Right lobe of liver (tissue), 6 donors: ENCODE results near the gene SMU1. TPM values are rescaled to one million over a fixed set of nuclear protein-coding genes. Genes with fewer than 3 reads are reported as not detected.

Experiments used
- ATAC-seq, 4 donors: fragments of 200-7000 bp; cut with Tn5 transposase; one replicate each; pipeline ENCODE4 v1.9.1; 2020; ENCODE audit warnings: mild to moderate bottlenecking in 4 of 4, moderate library complexity in 4 of 4
- DNase-seq, 3 donors: peaks; one replicate each; pipeline ENCODE4 v3.0.0-alpha.2; 2020
- H3K27ac ChIP-seq, 3 donors: fragments of 200-600 bp; one replicate each; pipeline ENCODE4 v1.8.0; 2022
- H3K27me3 ChIP-seq, 2 donors: fragments of 200-600 bp; one replicate each; pipeline ENCODE4 v1.8.0; 2022
- H3K36me3 ChIP-seq, 4 donors: fragments of 200-600 bp; sonication (generic) in 1 of 4; one replicate each; pipeline versions ENCODE4 v1.5.1 to v1.8.0; 2017 to 2022; ENCODE audit warnings: control low read depth in 1 of 4
- H3K4me1 ChIP-seq, 4 donors: fragments of 200-600 bp; sonication (generic) in 1 of 4; one replicate each; pipeline versions ENCODE4 v1.5.1 to v1.8.0; 2017 to 2022; ENCODE audit warnings: control low read depth in 1 of 4
- H3K4me3 ChIP-seq, 3 donors: fragments of 200-600 bp; one replicate each; pipeline ENCODE4 v1.8.0; 2022
- H3K9me3 ChIP-seq, 4 donors: fragments of 200-600 bp; sonication (generic) in 1 of 4; one replicate each; pipeline versions ENCODE4 v1.5.1 to v1.8.0; 2017 to 2022; ENCODE audit warnings: control low read depth in 1 of 4
- POLR2A ChIP-seq: fragments of 450-650 bp; IDR thresholded peaks from one replicate; pipeline ENCODE4 v1.6.1; 2017; ENCODE audit warnings: antibody characterized with exemption, mild to moderate bottlenecking
- WGBS: methylation state at CpG from one replicate; pipeline ENCODE4 v1.1.6; 2018; ENCODE audit warnings: low coverage, low lambda C conversion rate; ENCODE audit not compliant: insufficient coverage; ENCODE audit errors: missing lambda C conversion rate; 5-methylcytosine and 5-hydroxymethylcytosine counted together
- intact Hi-C, 2 donors: fragments of 100-400 bp; cut with DNase I; formaldehyde crosslinking; loops; one replicate each; pipeline versions ENCODE4 v1.11.2 to v1.14.1; 2022
- total RNA-seq, 6 experiments: library from RNA; depleted of rRNA in 2 of 6; stranded (reverse); fragments of >200 nt in 2 of 6; fragmentation: NEBNext Ultra II Directional in 3 of 6; extraction: Animal tissue kit (Norgen Biotek cat#: 25700) in 3 of 6; gene quantifications; one replicate each; pipeline versions ENCODE4 v1.1.0 to v1.2.4, GENCODE V29; 2016 to 2023
- TF ChIP-seq, protein P1 (sequence below), 4 donors: fragments of 200-600 bp in 3 of 4; fragments of 450-650 bp in 1 of 4; IDR thresholded peaks; one replicate each; pipeline versions ENCODE4 v1.5.1 to v1.8.0; 2016 to 2022; ENCODE audit warnings: antibody characterized with exemption in 4 of 4, mild to moderate bottlenecking in 2 of 4
- donor health status: DM: no; HTN: yes; CAD: no.
- donor health status: DM: no; HTN: no; CAD: no.
- donor health status: DM: no; HTN: no; CAD: no.
- donor health status: DM: no; HTN: yes; CAD: no.
- donor health status: DM: no; HTN: yes; CAD: no.

SMU1 gene
- total RNA-seq, 6 experiments from 2014 or later = 7.0 to 10.4 (median 8.5) TPM

DNA sequence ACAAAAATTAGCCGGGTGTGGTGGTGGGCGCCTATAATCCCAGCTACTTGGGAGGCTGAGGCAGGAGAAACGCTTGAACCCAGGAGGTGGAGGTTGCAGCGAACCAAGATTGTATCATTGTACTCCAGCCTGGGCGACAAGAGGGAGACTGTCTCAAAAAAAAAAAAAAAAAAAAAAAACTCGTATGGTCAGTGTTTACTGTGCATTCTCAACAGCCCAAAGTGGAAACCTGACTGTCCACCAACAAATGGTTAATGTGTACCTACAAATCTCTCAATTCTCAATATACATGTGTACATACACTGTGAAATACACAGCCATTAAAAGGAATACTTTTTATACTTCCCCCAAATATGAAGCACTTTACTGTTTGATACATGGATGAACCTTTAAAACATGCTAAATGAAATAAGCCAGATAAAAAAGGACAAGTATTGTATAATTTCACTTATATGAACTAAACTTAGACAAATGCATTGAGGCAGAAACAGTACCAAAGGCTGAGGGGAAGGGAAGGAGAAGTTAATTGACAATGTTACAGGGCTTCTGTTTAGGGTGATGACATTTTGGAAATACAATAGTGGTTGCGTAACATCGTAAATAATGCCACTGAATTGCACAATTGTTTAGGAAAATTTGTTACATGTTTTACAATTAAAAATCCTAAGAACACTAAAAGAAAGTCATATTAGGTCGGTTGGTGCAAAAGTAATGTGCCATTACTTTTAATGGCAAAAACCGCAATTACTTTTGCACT, 34.9 kb downstream of the SMU1 start:
- peak in 3 of 4 donors; percentile 25 to 34 (median 26) for ATAC-seq
- WGBS = 54% methylated on average over 8 of the region's 10 CpGs
- intact Hi-C loops = no loop called here
- H3K27me3 ChIP-seq = no peaks in the 10 kb centered on the region
- no peaks in the 10 kb centered on the region for H3K9me3 ChIP-seq
- TF ChIP-seq POLR2A = no peak
- TF ChIP-seq, protein P1, sequence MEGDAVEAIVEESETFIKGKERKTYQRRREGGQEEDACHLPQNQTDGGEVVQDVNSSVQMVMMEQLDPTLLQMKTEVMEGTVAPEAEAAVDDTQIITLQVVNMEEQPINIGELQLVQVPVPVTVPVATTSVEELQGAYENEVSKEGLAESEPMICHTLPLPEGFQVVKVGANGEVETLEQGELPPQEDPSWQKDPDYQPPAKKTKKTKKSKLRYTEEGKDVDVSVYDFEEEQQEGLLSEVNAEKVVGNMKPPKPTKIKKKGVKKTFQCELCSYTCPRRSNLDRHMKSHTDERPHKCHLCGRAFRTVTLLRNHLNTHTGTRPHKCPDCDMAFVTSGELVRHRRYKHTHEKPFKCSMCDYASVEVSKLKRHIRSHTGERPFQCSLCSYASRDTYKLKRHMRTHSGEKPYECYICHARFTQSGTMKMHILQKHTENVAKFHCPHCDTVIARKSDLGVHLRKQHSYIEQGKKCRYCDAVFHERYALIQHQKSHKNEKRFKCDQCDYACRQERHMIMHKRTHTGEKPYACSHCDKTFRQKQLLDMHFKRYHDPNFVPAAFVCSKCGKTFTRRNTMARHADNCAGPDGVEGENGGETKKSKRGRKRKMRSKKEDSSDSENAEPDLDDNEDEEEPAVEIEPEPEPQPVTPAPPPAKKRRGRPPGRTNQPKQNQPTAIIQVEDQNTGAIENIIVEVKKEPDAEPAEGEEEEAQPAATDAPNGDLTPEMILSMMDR (IDR thresholded peaks at IDR 0.05) = no peak
- no peak overlapping the region for H3K4me3 ChIP-seq
- no peak for DNase-seq
- H3K4me1 ChIP-seq = peaks cover 0 to 55% (median 17%) of the 10 kb centered on the region in 4 donors
- H3K27ac ChIP-seq = peak overlapping the region; percentile 36 to 96 (median 66)
- peaks cover 0 to 40% (median 21%) of the 10 kb centered on the region in 4 donors for H3K36me3 ChIP-seq

DNA sequence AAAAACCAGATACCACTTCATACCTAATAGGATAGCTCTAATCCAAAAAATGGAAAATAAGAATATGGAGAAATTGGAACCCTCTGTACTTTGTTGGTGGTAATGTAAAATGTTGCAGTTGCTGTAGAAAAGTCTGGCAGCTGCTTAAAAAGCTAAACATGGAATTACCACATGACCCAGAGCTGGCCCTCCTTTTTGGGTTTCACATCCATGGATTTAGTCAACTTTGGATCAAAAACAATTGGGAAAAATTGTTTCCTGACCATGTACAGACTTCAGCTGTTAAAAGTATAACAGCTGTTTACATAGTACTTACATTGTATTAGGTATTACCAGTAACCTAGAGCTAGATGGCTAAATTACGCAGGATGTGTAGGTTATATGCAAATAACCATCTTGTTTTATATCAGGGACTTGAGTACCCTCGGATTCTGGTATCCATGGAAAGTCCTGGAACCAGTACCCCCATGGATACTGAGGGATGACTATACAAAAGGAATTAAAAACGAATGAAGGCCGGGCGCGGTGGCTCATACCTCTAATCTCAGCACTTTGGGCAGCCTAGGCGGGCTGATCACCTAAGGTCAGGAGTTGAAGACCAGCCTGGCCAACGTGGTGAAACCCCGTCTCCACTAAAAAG, 35.6 kb downstream of the SMU1 start:
- H3K36me3 ChIP-seq = peaks cover 0 to 45% (median 27%) of the 10 kb centered on the region in 4 donors
- peaks cover 0 to 55% (median 17%) of the 10 kb centered on the region in 4 donors for H3K4me1 ChIP-seq

DNA sequence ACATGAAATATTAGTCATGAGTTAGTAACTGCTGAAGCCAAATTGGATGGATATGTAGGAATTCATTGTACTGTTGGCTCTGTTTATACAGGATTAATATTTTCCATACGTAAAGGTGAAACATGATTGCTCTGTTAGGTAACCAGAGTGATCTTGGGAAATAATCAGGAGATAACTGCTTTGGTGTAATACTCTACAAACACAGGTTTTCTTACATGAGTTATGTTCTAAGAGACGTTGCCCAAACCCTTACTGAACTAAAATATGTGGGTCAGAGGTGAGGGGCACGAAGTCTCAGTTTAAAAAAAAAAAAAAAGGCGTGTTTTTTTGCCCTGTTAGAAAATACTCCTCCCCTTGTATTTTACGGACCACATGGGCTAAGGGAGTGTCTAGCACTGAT, 43.6 kb downstream of the SMU1 start:
- Histone ChIP-seq H3K27ac (peak overlapping the region in 2 of 3 donors; percentile 17 to 64), H3K27me3 (no peaks in the 10 kb centered on the region), H3K36me3 (peaks cover 4 to 93% (median 59%) of the 10 kb centered on the region in 4 donors), H3K4me3 (no peak overlapping the region), H3K9me3 (no peaks in the 10 kb centered on the region), H3K4me1 (peaks cover 0 to 58% (median 15%) of the 10 kb centered on the region in 4 donors)
- ATAC-seq (peak; percentile 18 to 32 (median 29)), DNase-seq (no peak)
- TF ChIP-seq POLR2A = no peak
- TF ChIP-seq, protein P1 (IDR thresholded peaks at IDR 0.05) = no peak
- 18% methylated on average over 5 of the region's 5 CpGs for WGBS
- intact Hi-C loops = no loop called here

More for the DNA sequence above, 35.6 kb downstream of the SMU1 start:
- Histone ChIP-seq H3K9me3 (no peaks in the 10 kb centered on the region), H3K4me3 (no peak overlapping the region), H3K27ac (peak overlapping the region in 2 of 3 donors; percentile 34 to 96), H3K27me3 (no peaks in the 10 kb centered on the region)
- 87% methylated on average over 8 of the region's 9 CpGs for WGBS
- ATAC-seq (no peak), DNase-seq (no peak)
- TF ChIP-seq, protein P1 (IDR thresholded peaks at IDR 0.05) = no peak
- TF ChIP-seq POLR2A = no peak
- intact Hi-C loops = no loop called here

DNA sequence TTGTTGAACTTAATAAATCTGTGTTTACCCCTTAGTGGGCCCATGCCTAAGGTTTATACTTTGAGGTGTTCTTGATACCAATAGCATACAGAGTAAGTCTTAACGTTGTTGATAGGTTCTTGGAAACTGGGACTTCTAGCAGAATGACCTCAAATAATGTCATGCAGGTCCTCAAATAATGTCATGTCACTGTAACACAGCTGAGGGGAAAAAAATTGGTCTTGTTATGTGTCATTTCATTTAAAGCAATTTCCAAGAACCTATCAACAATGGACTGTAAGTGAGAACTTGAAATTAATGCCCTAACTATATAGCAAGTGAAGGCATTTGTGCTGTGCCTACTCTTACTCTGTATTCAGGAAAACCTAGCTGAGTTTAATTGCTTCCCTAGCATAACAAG, 44.2 kb downstream of the SMU1 start:
- Histone ChIP-seq H3K4me1 (peaks cover 0 to 64% (median 18%) of the 10 kb centered on the region in 4 donors), H3K4me3 (no peak overlapping the region), H3K36me3 (peaks cover 4 to 91% (median 56%) of the 10 kb centered on the region in 4 donors), H3K27me3 (no peaks in the 10 kb centered on the region), H3K9me3 (no peaks in the 10 kb centered on the region), H3K27ac (peak overlapping the region in 2 of 3 donors; percentile 17 to 64)
- TF ChIP-seq POLR2A = no peak
- TF ChIP-seq, protein P1 (IDR thresholded peaks at IDR 0.05) = no peak
- intact Hi-C loops = no loop called here
- ATAC-seq = no peak
- WGBS = 25% methylated on average over 1 of the region's 1 CpG
- no peak for DNase-seq
